GM19395 (cell line): Measurements from ENCODE around the gene P3H2.

Experiments
- ATAC-seq: cut with Tn5 transposase; IDR thresholded peaks from one replicate; pipeline ENCODE4 v1.9.1; 2021; ENCODE audit warnings: mild to moderate bottlenecking, moderate library complexity; ENCODE audit not compliant: unreplicated experiment

P3H2 gene

GRCh38 chr3:189907803-189908202 lies 212.9 kb downstream of the P3H2 start:
- no peak for ATAC-seq
